HL-60/S4 (cell line): Measurements from ENCODE around the gene JARID2.

Experiments
- in situ Hi-C: fragments of 300-500 bp; cut with MboI; formaldehyde crosslinking; loops from 2 replicates; pipeline ENCODE4 v1.14.3; 2022; ENCODE audit warnings: low sequenced_read_pairs

JARID2 gene

GRCh38 chr6:15434823-15435380, 189.0 kb downstream of the JARID2 start:
- in situ Hi-C loops: no loop called here

GRCh38 chr6:15435468-15435867, 189.6 kb downstream of the JARID2 start:
- in situ Hi-C loops: no loop called here

GRCh38 chr6:15436451-15436850, 190.6 kb downstream of the JARID2 start:
- in situ Hi-C loops: no loop called here

- in situ Hi-C loops: no loop called here
Measured at GRCh38 chr6:15437090-15437635, 191.3 kb downstream of the JARID2 start.

GRCh38 chr6:15439410-15440025, 193.6 kb downstream of the JARID2 start:
- in situ Hi-C loops: no loop called here

- in situ Hi-C loops: no loop called here
Measured at GRCh38 chr6:15440040-15440439, 194.2 kb downstream of the JARID2 start.

GRCh38 chr6:15441215-15441868, 195.5 kb downstream of the JARID2 start:
- in situ Hi-C loops: no loop called here

- in situ Hi-C loops: no loop called here
Measured at GRCh38 chr6:15441981-15442380, 196.1 kb downstream of the JARID2 start.

- in situ Hi-C loops: no loop called here
Measured at GRCh38 chr6:15442467-15442866, 196.6 kb downstream of the JARID2 start.

- in situ Hi-C loops: no loop called here
Measured at GRCh38 chr6:15443119-15443830, 197.4 kb downstream of the JARID2 start.

GRCh38 chr6:15444081-15444731, 198.3 kb downstream of the JARID2 start:
- in situ Hi-C loops: no loop called here

GRCh38 chr6:15444881-15445280, 199.0 kb downstream of the JARID2 start:
- in situ Hi-C loops: no loop called here

GRCh38 chr6:15447546-15448267, 201.8 kb downstream of the JARID2 start:
- in situ Hi-C loops: no loop called here

GRCh38 chr6:15449011-15449410, 203.1 kb downstream of the JARID2 start:
- in situ Hi-C loops: no loop called here

- in situ Hi-C loops: no loop called here
Measured at GRCh38 chr6:15451738-15452137, 205.9 kb downstream of the JARID2 start.

- in situ Hi-C loops: no loop called here
Measured at GRCh38 chr6:15452182-15452941, 206.5 kb downstream of the JARID2 start.

GRCh38 chr6:15453186-15453585, 207.3 kb downstream of the JARID2 start:
- in situ Hi-C loops: no loop called here

GRCh38 chr6:15453622-15454021, 207.8 kb downstream of the JARID2 start:
- in situ Hi-C loops: no loop called here

- in situ Hi-C loops: no loop called here
Measured at GRCh38 chr6:15456422-15456821, 210.6 kb downstream of the JARID2 start.
